Astrocyte (in vitro differentiated cells and primary cell): ENCODE measurements around the gene WDR59. TPM values are rescaled to one million over a fixed set of nuclear protein-coding genes. Genes with fewer than 3 reads are reported as not detected.

ENCODE experiments used
- DNase-seq: peaks from one replicate; pipeline ENCODE4 v3.0.0-alpha.2; 2010; ENCODE audit warnings: low read depth
- FAIRE-seq: peaks from 2 replicates; lab custom pipeline; 2011; peaks lifted over from hg19 to GRCh38; lab: Jason Lieb, UNC
- H2AFZ ChIP-seq: 2 replicates; pipeline ENCODE4 v1.6.0; 2012; ENCODE audit warnings: low read depth, low read length, inconsistent platforms
- H3K27ac ChIP-seq: 2 replicates; pipeline ENCODE4 v1.5.1; 2011; ENCODE audit warnings: low read depth, low read length, inconsistent platforms
- H3K27me3 ChIP-seq: 2 replicates; pipeline ENCODE4 v1.6.0; 2011; ENCODE audit warnings: low read length, inconsistent platforms; ENCODE audit not compliant: insufficient read depth
- H3K36me3 ChIP-seq: 2 replicates; pipeline ENCODE4 v1.5.1; 2011; ENCODE audit warnings: low read length, inconsistent platforms; ENCODE audit not compliant: insufficient read depth
- H3K4me1 ChIP-seq: 2 replicates; pipeline ENCODE4 v1.5.1; 2011; ENCODE audit warnings: low read length, inconsistent platforms; ENCODE audit not compliant: insufficient read depth
- H3K4me2 ChIP-seq: 2 replicates; pipeline ENCODE4 v1.6.0; 2012; ENCODE audit warnings: low read length, inconsistent platforms
- H3K4me3 ChIP-seq: 2 replicates; pipeline ENCODE4 v1.5.1; 2011; ENCODE audit warnings: low read depth, mild to moderate bottlenecking, low read length, inconsistent platforms; ENCODE audit not compliant: insufficient read depth
- H3K79me2 ChIP-seq: 2 replicates; pipeline ENCODE4 v1.6.0; 2012; ENCODE audit warnings: mild to moderate bottlenecking, low read length, inconsistent platforms; ENCODE audit not compliant: insufficient read depth
- H3K9ac ChIP-seq: 2 replicates; pipeline ENCODE4 v1.6.0; 2012; ENCODE audit warnings: mild to moderate bottlenecking, low read length, inconsistent platforms
- H3K9me3 ChIP-seq: 2 replicates; pipeline ENCODE4 v1.5.1; 2012; ENCODE audit warnings: low read depth, mild to moderate bottlenecking, low read length, inconsistent platforms; ENCODE audit not compliant: insufficient read depth
- H4K20me1 ChIP-seq: 2 replicates; pipeline ENCODE4 v1.6.0; 2012; ENCODE audit warnings: low read length, inconsistent platforms; ENCODE audit not compliant: insufficient read depth
- H3K27ac Mint-ChIP-seq: one replicate; pipeline ENCODE4 v1.8.0; 2021; ENCODE audit warnings: mild to moderate bottlenecking, mixed read lengths; ENCODE audit not compliant: unreplicated experiment
- H3K27me3 Mint-ChIP-seq: one replicate; pipeline ENCODE4 v1.8.0; 2021; ENCODE audit warnings: low read depth, mixed read lengths; ENCODE audit not compliant: unreplicated experiment
- H3K36me3 Mint-ChIP-seq: one replicate; pipeline ENCODE4 v1.8.0; 2021; ENCODE audit warnings: low read depth, mixed read lengths; ENCODE audit not compliant: unreplicated experiment
- H3K4me1 Mint-ChIP-seq: one replicate; pipeline ENCODE4 v1.8.0; 2021; ENCODE audit warnings: low read depth, mixed read lengths; ENCODE audit not compliant: unreplicated experiment
- H3K4me3 Mint-ChIP-seq: one replicate; pipeline ENCODE4 v1.8.0; 2021; ENCODE audit warnings: mild to moderate bottlenecking, moderate library complexity, mixed read lengths; ENCODE audit not compliant: unreplicated experiment
- H3K9me3 Mint-ChIP-seq: one replicate; pipeline ENCODE4 v1.8.0; 2021; ENCODE audit warnings: mild to moderate bottlenecking, mixed read lengths; ENCODE audit not compliant: unreplicated experiment
- CTCF ChIP-seq: IDR thresholded peaks from 2 replicates; pipeline ENCODE4 v1.5.1; 2011; ENCODE audit warnings: low read depth, mild to moderate bottlenecking, inconsistent platforms, low read length, moderate library complexity; ENCODE audit not compliant: insufficient read depth
- EZH2 ChIP-seq: IDR thresholded peaks from 2 replicates; pipeline ENCODE4 v1.6.1; 2012; ENCODE audit warnings: mild to moderate bottlenecking, low read length, inconsistent platforms; ENCODE audit not compliant: insufficient read depth
- total RNA-seq: library from RNA; stranded (reverse); gene quantifications from 2 replicates; pipeline ENCODE4 v1.2.1, GENCODE V29; 2021

Gene WDR59
- total RNA-seq, 1 donor from 2014 or later = 63.8 TPM

GRCh38 chr16:74888232-74888862, 96.6 kb downstream of the WDR59 start:
- H3K9me3 Mint-ChIP-seq = peaks cover 2% of the 10 kb centered on the region

GRCh38 chr16:74887084-74887483, 97.8 kb downstream of the WDR59 start:
- FAIRE-seq (no peak), DNase-seq (no peak)
- H4K20me1 ChIP-seq = no peaks in the 10 kb centered on the region
- Mint-ChIP-seq H3K27me3 (no peaks in the 10 kb centered on the region), H3K9me3 (peaks cover 2% of the 10 kb centered on the region), H3K27ac (no peak overlapping the region), H3K4me1 (no peaks in the 10 kb centered on the region), H3K36me3 (peaks cover 26% of the 10 kb centered on the region), H3K4me3 (no peak overlapping the region)
- TF ChIP-seq CTCF = no peak
- no peak for TF ChIP-seq EZH2
- no peaks in the 10 kb centered on the region for H3K79me2 ChIP-seq
- H3K9me3 ChIP-seq = no peaks in the 10 kb centered on the region
- no peak overlapping the region for H3K9ac ChIP-seq
- no peak overlapping the region for H3K4me3 ChIP-seq
- H3K4me2 ChIP-seq = no peak overlapping the region
- H3K27ac ChIP-seq = no peak overlapping the region
- no peaks in the 10 kb centered on the region for H3K27me3 ChIP-seq
- H3K4me1 ChIP-seq = no peaks in the 10 kb centered on the region
- H3K36me3 ChIP-seq = peaks cover 12% of the 10 kb centered on the region
- no peak overlapping the region for H2AFZ ChIP-seq

More at GRCh38 chr16:74888232-74888862, 96.6 kb downstream of the WDR59 start:
- Histone ChIP-seq H3K27ac (no peak overlapping the region), H3K9ac (no peak overlapping the region), H3K4me2 (no peak overlapping the region), H3K4me3 (no peak overlapping the region), H2AFZ (no peak overlapping the region), H3K79me2 (no peaks in the 10 kb centered on the region), H3K9me3 (no peaks in the 10 kb centered on the region), H3K36me3 (peaks cover 15% of the 10 kb centered on the region), H3K27me3 (no peaks in the 10 kb centered on the region), H4K20me1 (no peaks in the 10 kb centered on the region), H3K4me1 (no peaks in the 10 kb centered on the region)
- H3K27ac Mint-ChIP-seq = no peak overlapping the region
- FAIRE-seq (no peak), DNase-seq (no peak)
- H3K4me3 Mint-ChIP-seq = no peak overlapping the region
- H3K36me3 Mint-ChIP-seq = peaks cover 23% of the 10 kb centered on the region
- TF ChIP-seq CTCF = no peak
- H3K4me1 Mint-ChIP-seq = no peaks in the 10 kb centered on the region
- H3K27me3 Mint-ChIP-seq = no peaks in the 10 kb centered on the region

GRCh38 chr16:74877706-74878105, 107.2 kb downstream of the WDR59 start:
- Mint-ChIP-seq H3K27me3 (no peaks in the 10 kb centered on the region), H3K4me3 (no peak overlapping the region), H3K4me1 (no peaks in the 10 kb centered on the region), H3K36me3 (peaks cover 15% of the 10 kb centered on the region), H3K9me3 (no peaks in the 10 kb centered on the region), H3K27ac (no peak overlapping the region)
- no peak overlapping the region for H3K4me2 ChIP-seq
- H3K36me3 ChIP-seq = peaks cover 2% of the 10 kb centered on the region
- DNase-seq = no peak
- no peaks in the 10 kb centered on the region for H3K79me2 ChIP-seq
- H2AFZ ChIP-seq = no peak overlapping the region
- H3K9me3 ChIP-seq = no peaks in the 10 kb centered on the region
- H3K4me3 ChIP-seq = no peak overlapping the region
- no peak overlapping the region for H3K9ac ChIP-seq
- no peaks in the 10 kb centered on the region for H3K4me1 ChIP-seq
- no peaks in the 10 kb centered on the region for H4K20me1 ChIP-seq
- no peak for TF ChIP-seq CTCF
- no peak for TF ChIP-seq EZH2
- H3K27ac ChIP-seq = no peak overlapping the region
- no peaks in the 10 kb centered on the region for H3K27me3 ChIP-seq
- FAIRE-seq = no peak
